SK-N-MC (cell line): ENCODE results near the gene COG6.

Source experiments
- EZH2 ChIP-seq: fragments of 200-600 bp; sonication (generic); IDR thresholded peaks from one replicate; pipeline ENCODE4 v1.6.1; 2017; ENCODE audit warnings: antibody characterized with exemption
- POLR2AphosphoS5 ChIP-seq: IDR thresholded peaks from 2 replicates; pipeline ENCODE4 v1.6.1; 2012; ENCODE audit warnings: mild to moderate bottlenecking, low read depth, low read length, borderline replicate concordance

- TF ChIP-seq POLR2AphosphoS5 (no peak), EZH2 (no peak)
Measured at GRCh38 chr13:39616087-39616694, 39.3 kb upstream of the COG6 start.
